Fibroblast of skin of right biceps (primary cell): ENCODE data around the gene CRHR1.
A peak's percentile ranks its signal among the peaks of the same experiment; 100 is the strongest.
"Not testable (repeated sequence)": the region's sequence is repeated elsewhere in the genome, so short reads cannot be mapped to it uniquely, and the experiment has no call there.

Experiments used
- DNase-seq: peaks from one replicate; pipeline ENCODE4 v3.0.0-alpha.2; 2013

Gene CRHR1

DNA sequence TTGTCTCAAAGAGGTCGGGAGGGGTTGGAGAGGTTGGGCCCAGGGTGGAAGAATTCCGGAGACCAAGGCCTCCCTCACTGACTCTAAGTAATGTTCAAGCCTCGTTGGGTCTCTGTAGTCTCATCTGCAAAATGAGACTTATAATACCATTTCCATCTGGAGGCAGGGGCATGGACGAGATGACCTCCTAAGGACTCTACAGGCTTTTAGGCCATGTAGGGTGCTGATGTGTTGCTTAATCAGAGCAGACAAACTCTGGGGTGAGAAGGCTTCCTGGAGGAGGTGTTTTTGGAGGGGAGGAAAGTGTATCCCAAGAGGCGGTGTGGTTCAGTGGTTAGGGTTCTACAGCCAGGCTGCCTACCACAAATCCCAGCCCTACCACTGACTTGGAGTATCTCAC is 63.6 kb downstream of the CRHR1 start:
- no peak for DNase-seq

DNA sequence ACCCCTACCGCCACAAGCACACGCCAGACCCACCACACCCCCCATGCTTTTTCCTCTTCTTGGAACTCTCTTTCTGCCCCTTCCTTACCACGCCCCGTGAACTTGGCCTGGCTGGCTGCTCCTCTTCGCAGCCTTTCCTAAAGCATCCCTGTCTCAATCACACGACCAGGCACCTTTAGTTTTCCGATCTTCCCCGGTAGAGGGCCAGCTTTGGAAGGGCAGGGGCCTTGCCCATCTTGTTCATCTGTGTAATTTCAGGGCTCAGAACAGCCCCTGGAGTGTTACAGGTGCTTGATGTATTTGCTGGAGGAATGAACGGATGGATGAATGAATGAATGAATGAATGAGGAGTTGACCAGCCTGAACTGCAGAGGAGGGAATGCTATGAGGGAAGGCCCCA is 64.3 kb downstream of the CRHR1 start:
- no peak for DNase-seq

DNA sequence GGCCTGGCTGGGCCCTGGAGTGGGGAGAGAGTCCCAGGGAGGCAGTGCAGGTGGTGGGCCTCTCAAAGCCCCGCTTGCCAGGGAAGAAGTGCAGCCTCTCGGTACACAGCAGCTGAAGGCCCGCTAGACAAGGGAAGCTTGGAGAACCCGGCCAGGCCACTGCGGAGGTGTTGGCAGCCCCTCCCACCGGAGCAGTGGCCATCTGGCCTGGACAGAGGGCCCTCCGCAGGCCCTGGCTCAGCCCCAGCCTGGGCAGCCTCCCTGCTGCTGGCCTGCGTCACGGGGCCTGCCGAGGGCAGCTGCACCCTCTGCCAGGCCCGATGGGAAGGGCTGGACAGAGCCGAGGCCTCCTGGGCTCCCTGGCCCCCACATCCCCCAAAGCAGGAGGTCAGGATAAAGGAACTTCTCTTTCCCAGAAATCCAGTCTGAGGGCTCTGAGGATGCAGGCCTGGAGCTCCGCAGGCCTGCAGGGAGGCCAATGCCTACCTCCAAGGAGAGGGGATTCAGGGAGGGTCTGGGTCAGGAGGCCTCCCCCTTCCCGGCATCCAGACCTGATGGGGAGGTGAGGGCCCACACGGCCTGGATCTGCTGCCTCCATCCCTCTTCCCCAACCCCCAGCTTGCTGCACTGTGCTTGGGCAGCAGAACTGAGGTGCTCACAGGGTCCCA is 64.9 kb downstream of the CRHR1 start:
- no peak for DNase-seq

DNA sequence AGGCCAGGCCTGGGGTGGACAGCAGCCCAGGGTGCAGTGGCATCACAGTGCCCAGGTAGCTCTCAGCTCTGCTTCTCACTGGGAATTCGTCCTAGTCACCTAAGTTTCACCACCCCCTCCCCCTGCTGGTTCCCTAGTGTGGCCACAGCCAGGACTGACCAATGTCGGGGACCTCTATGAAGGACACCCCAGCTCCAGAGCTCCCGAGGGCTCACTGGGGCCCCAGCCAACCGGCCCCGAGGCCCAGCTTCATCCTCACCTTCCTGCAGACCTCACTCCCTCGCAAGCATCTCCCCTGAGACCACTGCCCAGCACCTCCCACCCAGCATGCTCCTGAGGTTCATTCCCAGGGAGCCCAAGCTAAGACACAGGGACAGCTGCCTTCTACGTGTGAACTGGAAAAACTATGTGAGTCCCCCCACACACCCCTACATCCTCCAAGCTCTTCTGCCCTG is 65.4 kb downstream of the CRHR1 start:
- no peak for DNase-seq

DNA sequence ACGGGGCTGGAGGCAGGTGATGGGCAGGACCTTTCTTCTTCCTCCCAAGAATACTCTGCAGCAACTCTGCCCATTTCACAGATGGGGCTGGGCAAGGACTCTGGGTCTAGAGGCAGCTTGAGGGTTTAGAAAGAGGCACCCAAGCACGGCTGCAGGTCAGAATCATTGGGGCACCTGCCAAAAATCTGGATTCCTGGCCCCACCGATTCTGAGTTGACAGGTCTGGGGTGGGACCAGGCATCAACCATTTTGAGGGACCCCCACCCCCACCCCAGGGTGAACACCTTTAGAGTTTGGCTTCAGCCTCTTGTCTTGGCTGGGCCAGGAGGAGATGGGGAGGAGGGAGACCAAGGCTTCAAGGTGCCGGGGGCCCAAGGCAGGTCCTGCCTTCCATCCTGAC is 65.9 kb downstream of the CRHR1 start:
- no peak for DNase-seq

DNA sequence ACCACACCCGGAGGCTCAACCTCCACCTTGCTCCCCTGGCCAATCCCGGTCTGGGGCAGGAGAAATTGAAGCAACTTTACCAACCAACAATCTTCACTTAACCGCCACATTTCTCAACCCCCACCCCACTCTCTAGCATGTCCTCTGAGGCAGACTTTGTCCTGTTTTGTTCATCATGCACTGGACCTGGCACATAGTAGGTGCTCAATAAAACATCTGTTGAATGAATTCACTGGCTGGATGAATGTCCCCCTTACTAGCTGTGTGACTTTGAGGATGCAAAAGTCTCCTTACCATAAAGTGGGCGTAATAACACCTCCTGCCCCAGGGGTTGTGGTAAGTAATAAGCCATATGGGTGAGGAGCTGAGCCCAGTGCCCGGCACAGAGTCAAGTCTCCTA is 66.3 kb downstream of the CRHR1 start:
- DNase-seq: no peak

DNA sequence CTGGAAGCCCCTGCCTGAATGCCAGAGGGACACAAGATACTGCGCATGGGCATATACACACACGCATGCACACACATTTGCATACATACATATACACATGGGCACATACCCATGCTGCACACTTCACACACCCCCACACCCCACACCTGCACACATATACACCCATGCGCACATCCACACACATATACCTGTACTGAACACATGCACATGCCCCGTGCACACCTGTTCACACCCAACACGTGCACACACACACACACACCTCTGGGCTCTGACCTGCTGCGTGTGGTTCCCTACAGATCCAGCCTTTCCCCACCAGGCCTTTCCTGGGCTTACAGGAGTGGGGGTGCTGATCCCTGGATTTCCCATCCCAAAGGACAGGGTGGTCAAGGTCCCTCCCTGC is 66.9 kb downstream of the CRHR1 start:
- DNase-seq: no peak

DNA sequence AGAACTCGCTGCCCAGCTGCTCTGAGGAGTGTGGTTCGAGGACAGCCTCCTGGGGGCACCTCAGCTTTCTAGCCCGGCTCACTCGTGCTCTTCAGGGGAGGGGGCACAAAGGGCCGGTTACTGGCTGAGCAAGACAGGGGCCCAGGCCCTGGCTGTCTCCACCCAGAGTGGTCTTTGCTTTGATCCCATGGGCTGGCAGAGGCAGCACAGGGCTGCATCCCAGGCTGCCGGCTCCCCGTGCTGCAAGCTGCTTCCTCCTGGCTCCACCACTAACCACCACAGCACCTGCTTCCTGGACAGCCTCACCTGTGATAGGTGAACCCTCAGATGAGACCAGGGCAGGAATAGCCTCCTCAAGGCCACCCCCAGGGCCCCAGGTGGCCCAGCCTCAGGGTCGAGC is 67.3 kb downstream of the CRHR1 start:
- DNase-seq: no peak

DNA sequence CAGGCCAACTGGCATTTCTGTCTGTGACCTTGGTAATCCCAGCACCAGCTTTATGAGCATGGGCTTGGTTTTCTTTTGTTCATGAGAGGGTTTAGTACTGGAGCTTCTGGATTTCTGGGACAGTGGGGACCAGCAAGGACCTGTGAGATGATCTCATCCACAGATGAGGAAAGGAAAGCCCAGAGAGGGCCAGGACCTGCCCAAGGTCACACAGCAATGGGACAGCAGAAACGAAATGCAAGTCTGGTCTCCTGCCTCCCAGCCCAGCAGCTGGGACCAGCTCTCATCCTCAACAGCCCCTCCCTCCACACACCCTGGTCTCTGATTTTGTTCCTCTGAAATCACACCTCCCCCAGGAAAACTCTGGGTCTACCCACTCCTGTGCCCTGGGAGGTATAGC is 67.8 kb downstream of the CRHR1 start:
- no peak for DNase-seq

DNA sequence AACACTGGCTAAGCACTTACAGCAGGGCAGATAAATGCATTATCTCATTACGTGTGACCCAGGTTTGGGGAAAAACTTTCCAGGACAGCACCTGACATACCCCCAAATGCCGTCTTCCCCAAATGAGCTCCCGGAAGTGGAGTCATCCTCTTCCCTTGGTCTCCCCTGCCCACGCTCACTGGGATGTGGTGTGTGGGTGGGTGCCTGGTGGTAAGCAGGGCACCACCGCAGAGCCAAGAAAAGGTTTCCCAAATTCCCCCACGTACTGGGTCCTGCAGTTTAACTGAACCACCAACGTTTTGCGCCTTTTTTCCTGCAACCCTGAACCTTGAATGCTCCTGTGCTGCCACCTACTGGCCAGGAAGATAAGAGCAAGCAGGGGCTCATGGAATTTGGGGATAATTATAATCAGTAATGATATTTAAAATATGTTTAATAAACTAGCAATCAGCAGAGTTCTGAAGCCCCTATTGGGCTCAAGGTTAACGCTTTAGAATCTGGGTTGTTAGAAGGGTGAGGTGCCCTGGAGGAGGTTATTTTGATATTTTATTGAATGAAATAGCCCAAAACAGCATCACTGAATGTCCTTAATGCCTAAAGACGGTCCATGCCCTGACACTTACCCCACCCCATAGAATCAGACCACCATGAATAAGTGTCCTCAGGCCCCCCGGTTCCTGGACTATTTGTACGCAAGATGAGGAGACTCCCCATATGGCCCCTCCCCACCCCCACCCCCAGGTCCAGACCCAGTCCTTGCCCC is 68.6 kb downstream of the CRHR1 start:
- DNase-seq: peak; percentile 44

DNA sequence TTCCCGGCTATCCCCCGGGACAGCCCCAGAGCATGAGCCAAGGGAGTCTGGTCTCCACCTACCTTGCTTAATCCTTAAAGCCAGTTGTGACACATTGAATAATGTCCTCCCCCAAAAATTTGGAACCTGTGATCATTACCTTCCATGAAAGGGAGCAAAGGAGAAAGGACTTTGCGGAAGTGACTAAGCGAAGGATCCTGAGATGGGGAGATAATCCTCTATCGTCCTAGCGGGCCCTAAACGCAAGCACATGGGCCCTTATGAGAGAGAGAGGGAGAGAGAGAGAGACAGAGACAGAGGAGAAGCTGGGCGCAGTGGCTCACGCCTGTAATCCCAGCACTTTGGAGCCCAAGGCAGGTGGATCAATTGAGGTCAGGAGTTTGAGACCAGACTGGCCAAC is 70.1 kb downstream of the CRHR1 start:
- DNase-seq: no peak

DNA sequence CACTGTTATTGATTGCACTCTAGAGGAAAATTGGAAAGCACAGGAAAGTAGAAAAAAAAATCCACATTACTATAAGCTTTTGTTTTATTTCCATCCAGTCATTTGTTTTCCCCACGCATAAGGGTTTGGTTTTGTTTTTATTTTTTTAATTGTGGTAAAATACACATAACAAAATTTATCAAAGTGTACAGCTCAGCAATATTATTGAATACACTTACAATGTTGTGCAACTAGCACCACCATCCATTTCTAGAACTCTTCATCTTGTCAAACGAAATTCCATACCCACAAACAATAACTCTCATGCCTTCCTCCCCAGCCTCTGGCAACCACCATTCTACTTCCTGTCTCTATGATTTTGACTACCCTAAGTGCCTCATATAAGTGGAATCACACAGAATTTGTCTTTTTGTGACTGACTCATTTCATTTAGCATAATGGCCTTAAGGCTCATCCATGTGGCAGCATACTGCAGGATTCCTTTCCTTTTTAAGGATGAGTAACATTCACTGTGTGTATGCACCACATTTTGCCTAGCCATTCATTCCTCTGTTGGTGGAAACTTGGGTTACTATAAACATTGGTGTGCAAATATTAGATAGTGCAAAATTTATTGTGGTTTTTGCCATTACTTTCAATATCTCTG is 71.7 kb downstream of the CRHR1 start:
- DNase-seq: no peak

DNA sequence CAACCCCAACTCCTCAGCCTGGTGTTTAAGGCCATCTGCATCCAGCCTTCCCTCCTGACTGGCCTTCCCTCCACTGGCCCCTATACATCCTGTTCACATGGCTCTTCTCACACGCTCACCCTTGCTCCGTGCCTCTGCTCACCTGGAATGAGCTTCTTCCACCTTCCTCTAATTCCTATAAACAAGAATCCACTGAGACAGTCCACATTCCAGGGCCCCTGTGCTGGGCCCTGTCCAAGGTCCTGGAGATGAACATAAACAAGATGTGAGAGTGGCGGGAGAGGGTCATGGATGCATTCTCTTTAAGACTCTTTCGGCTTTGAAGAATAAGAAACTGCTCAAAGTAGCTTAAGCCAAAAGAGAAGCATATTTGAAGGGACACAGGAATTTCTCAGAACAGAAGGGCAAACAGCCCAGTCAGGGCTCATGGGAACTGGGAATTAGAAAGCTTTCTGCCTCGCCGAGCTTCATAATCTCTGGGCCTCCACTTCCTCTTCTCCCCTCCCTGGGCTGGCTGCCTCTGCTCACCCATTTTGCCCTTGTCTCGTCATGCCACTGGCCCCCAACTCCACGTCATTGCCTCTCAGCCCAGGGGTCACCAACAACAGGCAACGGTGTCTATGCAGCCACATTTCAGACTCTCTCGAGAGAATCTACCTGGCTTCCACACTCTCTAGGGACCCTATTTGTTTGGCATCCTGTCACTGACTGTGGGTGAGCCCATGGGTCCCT is 74.0 kb downstream of the CRHR1 start:
- peak; percentile 31 for DNase-seq

DNA sequence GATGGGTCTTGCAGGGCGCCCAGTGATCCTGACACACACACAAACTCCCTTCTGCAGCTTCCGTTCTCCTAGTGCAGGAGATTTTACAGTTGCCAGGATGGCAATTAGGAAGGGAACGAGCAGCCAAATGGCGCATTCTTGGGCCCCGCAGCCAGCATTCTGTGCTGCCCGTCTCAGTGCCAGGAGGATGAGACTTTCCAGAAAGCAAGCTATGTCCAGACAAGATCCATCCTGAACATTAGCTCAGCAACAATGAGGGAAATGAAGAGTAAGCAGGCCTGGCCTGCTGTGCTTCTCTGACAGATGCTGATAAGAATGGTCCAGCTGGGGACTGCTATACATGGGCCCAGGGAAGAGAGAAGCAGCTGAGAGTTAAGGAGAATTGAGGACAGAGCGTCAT is 77.0 kb downstream of the CRHR1 start:
- DNase-seq: no peak

DNA sequence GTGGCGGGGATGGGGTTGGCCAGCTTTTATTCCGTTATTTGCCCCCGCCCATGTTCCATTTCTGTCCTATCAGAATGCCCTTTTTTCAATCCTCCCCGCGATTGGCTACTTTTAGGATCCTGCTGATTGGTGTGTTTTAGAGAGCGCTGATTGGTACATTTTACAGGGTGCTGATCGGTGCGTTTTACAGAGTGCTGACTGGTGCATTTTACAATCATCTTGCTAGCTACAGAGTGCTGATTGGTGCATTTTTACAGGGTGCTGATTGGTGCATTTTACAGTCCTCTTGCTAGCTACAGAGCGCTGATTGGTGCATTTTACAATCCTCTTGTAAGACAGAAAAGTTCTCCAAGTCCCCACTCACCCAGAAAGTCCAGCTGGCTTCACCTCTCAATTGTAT is 78.0 kb downstream of the CRHR1 start:
- not testable (repeated sequence) for DNase-seq

DNA sequence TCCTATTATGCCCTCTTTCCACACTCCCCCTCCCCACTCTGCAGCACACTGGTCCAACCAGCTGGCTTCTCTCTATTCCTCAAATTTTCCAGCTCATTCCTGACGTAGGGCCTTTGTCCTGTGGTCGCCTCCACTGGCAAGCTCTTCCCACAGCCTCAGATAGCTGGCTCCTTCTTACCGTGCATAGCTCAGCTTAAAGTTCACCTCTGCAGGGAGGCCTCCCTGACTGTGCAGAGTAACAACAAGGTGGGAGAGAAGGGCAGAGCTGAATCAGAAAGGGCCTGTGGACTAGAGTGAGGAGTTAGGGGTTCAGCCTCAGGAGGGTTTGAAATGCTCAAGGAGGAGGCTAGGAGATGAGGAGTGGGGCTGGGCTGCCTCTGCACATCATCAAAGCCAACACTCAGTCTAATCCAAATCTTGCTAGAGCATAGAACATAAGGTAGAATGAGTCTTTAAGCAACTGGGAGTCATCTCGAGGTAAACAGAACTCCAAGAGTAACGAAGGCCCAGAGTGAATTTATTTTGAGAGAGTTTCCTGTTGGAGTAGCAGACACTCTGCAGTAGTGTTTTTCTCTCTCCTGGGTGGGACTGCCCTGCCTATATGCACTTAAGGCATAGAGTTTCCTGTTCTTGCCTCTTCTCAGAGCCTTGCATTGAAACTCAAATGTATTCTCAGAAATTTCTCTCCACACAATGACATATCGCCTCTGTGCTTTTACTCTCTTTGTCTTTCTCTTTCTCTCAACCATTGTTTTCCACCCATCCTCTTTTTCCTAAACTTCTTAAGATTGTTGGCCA is 79.9 kb downstream of the CRHR1 start:
- no peak for DNase-seq

DNA sequence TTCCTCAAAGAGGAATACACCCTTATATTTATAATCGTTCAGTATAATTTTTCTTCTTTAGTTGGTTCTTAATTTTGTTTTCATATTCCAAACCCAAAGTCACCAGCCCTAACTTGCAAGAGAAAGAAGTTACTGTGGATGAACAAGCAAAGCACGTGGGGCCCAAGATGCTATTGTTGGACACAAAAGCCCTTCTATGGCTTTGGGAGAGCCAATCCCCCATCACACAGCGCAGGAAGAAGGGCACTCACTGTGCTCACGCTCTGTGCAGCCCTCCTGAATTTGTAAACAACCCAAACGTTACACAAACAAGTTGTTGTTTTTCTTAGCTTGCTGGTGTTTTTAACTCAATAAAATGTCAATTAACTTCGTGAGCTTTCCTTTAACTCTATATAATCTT is 83.1 kb downstream of the CRHR1 start:
- DNase-seq: no peak

DNA sequence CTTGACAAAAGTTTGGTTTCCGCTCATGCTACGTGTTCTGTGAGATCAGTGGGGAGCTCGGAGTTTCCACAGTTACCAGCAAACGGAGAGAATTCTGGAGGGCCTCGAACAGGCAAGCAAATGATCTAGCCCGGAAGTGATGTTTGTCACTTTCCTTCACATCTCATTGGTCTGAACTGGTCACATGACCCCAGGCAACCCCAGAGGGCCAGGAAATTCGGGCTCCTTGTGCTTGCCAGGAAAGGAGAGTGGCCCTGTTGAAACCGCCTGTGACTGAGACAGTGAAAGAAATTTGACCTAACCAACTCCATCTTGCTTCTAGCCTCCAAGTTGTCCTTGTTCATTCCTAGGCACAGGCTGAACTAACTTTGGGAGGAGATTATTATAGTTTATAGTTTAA is 83.6 kb downstream of the CRHR1 start:
- no peak for DNase-seq

DNA sequence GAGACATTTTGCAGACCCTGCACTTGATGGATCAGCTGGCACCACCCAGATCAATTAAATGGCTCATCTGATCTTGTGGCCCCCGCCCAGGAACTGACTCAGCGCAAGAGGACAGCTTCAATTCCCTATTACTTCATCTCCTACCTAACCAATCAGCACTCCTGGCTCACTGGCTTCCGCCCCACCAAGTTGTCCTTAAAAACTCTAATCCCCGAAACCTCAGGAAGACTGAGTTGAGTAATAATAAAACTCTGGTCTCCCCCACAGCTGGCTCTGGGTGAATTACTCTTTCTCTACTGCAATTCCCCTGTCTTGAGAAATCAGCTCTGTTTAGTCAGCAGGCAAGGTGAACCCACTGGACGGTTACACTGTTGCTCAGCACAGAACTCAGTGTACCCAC is 84.2 kb downstream of the CRHR1 start:
- DNase-seq: no peak

DNA sequence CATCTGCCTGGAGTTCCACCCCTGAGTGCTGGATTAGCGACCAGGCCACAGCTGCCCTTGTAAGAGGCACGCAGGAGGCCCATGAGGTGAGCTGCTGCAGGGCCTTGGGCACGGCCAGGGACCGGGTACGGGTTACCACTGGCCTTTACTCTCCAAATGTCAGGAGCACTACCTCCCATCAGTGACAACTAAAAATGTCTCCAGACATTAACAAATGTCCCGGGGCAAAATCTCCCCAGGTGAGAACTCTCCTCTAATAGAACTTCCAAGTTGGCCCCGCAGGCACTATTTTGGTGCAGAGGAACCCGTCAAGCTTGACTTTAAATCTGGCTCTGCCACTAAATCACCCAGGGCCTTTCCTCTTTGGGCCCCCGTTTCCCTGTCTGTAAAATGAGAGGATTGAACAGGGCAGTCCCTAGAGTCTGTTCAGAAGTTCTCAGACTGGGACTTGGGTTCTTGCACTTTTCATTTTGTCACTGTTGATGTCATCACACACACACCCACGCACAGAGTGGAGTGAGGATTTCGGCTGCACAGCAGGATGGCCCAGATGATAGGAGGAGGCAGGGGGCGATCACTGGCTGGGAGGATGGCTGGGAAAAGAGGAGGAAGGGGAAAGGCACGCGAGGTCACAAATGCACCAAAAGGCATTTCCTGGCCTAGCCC is 85.7 kb downstream of the CRHR1 start:
- no peak for DNase-seq

DNA sequence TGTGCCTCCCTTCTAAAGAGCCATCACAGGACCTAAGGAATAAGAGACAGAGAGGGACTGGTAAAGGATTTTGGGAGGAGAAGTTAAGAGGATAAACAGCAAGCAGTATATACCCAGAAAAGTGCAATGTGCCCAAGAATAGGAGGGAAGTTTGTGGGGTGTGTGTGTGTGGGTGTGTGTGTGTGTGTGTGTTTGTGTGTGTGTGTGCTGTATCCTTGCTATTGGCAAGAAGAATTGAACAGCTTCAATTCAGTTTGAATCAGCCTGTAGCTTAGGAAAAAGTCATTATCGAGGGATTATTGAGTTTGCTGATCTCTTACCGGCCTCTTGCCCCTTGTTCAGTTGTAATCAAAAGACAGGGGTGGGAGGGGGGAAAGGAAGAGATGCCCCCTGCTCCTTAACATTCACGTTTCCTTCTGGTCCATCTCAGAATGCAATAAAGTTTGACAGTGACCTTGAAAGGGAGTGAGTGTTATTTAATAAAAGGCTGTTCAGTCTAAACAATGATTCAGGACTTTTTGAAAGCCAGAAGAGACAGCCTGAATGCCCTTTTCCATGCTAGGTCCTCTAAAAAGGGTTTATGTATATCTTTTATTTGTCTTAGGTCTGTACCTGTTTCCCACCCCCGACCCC is 86.3 kb downstream of the CRHR1 start:
- no peak for DNase-seq

DNA sequence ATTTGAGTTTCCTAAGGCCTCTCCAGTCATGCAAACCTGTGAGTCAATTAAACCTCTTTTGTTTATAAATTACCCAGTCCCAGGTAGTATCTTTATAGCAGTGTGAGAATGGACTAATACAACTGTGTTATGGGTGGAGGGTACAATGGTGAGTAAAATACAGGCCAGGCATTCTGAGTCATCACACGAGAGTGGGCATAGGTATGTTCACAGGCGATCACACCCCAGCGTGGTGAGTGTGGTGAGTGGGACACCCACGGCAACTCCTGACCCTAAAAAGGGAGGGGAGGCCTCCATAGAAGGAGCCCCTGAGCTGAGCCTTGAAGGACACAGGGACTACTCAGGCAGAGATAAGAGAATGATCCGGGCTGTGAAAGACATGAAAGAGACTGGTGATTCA is 87.6 kb downstream of the CRHR1 start:
- no peak for DNase-seq
